Upper lobe of left lung (tissue), 4 donors: ENCODE data around the gene KCTD1.

Source experiments
- POLR2A ChIP-seq, 4 donors: fragments of 450-650 bp; IDR thresholded peaks; one replicate each; pipeline ENCODE4 v1.5.1; 2016 to 2017; ENCODE audit warnings: antibody characterized with exemption in 4 of 4, mild to moderate bottlenecking in 2 of 4
- POLR2AphosphoS5 ChIP-seq, 2 donors: sonication (generic); formaldehyde crosslinking; IDR thresholded peaks; one replicate each; pipeline ENCODE4 v1.5.1; 2017; ENCODE audit warnings: antibody characterized with exemption in 2 of 2
- TF ChIP-seq, protein P1 (sequence below), 6 experiments: fragments of 450-650 bp in 4 of 6; fragments of 200-600 bp in 2 of 6; sonication (generic) in 2 of 6; IDR thresholded peaks; one replicate each; pipeline ENCODE4 v1.5.1; 2016 to 2019; ENCODE audit warnings: antibody characterized with exemption in 6 of 6

DNA sequence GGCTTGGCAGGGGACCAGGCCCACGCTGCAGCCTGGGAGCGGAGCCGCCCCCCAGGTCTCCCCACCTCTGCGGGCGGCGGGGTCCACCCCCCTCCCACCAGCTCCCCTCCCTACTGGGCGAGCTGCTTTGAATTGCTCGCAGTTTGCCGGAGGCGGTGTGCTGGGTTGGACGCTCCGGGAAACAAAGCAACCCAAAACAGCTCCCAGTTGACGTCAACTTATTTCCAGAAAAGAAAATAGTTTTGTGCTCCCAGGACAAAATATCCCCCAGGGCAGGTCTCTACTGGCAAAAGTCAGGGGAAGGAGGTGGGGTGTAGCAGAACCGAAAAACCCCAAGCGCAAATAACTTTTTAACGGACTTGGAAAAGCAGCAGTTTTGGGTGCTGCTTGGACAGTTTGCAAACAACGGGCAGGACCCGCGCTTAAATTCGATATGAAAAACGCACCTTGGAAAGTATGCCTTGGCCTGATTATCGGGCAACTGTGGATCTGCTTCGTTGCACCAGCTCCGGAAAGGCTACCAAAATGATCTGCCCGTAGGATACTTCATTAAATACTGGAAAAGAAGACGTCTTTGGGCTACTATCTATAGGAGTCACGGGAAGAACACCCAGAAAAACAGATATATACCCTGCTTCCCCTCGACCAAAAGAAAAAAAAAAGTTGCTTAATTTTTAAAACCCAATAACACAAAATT, 2.8 kb upstream of the KCTD1 start:
- TF ChIP-seq, protein P1, sequence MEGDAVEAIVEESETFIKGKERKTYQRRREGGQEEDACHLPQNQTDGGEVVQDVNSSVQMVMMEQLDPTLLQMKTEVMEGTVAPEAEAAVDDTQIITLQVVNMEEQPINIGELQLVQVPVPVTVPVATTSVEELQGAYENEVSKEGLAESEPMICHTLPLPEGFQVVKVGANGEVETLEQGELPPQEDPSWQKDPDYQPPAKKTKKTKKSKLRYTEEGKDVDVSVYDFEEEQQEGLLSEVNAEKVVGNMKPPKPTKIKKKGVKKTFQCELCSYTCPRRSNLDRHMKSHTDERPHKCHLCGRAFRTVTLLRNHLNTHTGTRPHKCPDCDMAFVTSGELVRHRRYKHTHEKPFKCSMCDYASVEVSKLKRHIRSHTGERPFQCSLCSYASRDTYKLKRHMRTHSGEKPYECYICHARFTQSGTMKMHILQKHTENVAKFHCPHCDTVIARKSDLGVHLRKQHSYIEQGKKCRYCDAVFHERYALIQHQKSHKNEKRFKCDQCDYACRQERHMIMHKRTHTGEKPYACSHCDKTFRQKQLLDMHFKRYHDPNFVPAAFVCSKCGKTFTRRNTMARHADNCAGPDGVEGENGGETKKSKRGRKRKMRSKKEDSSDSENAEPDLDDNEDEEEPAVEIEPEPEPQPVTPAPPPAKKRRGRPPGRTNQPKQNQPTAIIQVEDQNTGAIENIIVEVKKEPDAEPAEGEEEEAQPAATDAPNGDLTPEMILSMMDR (IDR thresholded peaks at IDR 0.05) = no peak
- TF ChIP-seq POLR2AphosphoS5 (IDR thresholded peaks at IDR 0.05) (no peak), POLR2A (IDR thresholded peaks at IDR 0.05) (no peak)
